ENCODE measurements around the gene ZNF605. TPM values are rescaled to one million over a fixed set of nuclear protein-coding genes. Genes with fewer than 3 reads are reported as not detected.

Gene ZNF605
- total RNA-seq, 1 experiment from 2014 or later = 19.3 TPM

DNA sequence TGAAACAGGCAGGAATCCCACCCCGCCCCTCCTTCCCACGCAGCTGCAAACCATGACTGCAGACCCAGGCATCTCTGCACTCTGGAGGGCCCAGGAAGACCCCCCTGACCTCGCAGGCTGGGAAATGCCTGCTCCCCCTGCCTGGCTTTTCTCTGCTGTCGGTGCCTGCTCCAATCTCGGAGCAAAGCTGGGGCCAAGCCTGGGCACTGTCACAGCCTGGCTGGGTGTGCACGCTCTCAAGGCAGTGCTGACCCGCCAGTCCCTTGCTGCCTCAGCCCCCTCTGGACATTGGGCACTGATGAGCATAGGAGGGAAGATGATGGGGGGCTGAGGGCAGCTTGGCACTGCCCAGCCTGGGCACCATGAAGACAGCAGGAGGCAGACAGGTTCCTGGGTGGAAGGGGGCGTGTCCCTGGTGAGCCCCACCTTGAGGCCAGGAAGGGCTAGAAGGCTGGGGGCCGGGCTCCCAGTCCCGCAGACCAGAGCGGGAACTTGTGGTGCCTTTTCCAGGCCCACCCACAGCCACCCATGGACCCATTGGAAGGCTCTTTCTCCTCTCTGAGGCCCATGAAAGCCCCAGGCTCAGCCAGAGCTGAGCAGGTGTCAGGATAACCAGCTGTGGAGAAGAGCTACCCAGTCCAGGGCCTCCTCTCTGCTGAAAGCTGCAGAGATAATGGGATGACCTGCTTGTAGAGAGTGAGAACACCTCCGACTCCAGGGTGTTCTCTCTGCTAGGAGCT is 10.7 kb upstream of the ZNF605 start:
- Mint-ChIP-seq H3K4me3 (no peak overlapping the region), H3K36me3 (ENCODE audit: insufficient read depth in 1 of 3, low read depth in 3 of 3) (peaks cover 15 to 22% (median 21%) of the 10 kb centered on the region in 3 experiments), H3K9me3 (peaks cover 75 to 76% of the 10 kb centered on the region in 2 experiments), H3K4me1 (no peaks in the 10 kb centered on the region), H3K27ac (no peak overlapping the region), H3K27me3 (ENCODE audit: low read depth) (no peaks in the 10 kb centered on the region)
- Histone ChIP-seq H3K23ac (ENCODE audit: insufficient read length, low read depth, low read length) (no peak overlapping the region), H3K9ac (ENCODE audit: extremely low read depth, insufficient read length, low read length) (no peak overlapping the region), H2BK12ac (ENCODE audit: insufficient read length, low read depth, low read length) (no peak overlapping the region), H4K20me1 (ENCODE audit: control insufficient read depth, insufficient read depth, insufficient read length) (no peaks in the 10 kb centered on the region), H4K8ac (replicated peaks; ENCODE audit: insufficient read length, low read depth, low read length) (no peak overlapping the region), H2AFZ (ENCODE audit: low read length) (no peak overlapping the region), H3K4ac (ENCODE audit: low read depth, low read length) (no peak overlapping the region), H3K4me2 (ENCODE audit: insufficient read depth, insufficient read length, low read length) (no peak overlapping the region), H3K23me2 (ENCODE audit: insufficient read length, low read depth, low read length, poor library complexity, severe bottlenecking) (no peaks in the 10 kb centered on the region), H3K56ac (ENCODE audit: insufficient read length, low read depth, low read length) (no peak overlapping the region), H3K79me2 (ENCODE audit: insufficient read depth, low read length) (no peaks in the 10 kb centered on the region), H2BK15ac (ENCODE audit: low read depth, low read length) (no peak overlapping the region), H4K5ac (ENCODE audit: insufficient read length, low read depth, low read length) (no peak overlapping the region), H2BK5ac (ENCODE audit: insufficient read length, low read length) (no peak overlapping the region), H2BK120ac (ENCODE audit: low read depth, low read length, poor library complexity, severe bottlenecking) (no peak overlapping the region), H2AK5ac (ENCODE audit: insufficient read length, low read length) (no peak overlapping the region), H3K9me3 (ENCODE audit: control insufficient read depth, low read depth, low read length) (peaks cover 45% of the 10 kb centered on the region), H3T11ph (ENCODE audit: low read length) (no peak overlapping the region), H3K27ac (ENCODE audit: insufficient read length, low read depth, low read length) (no peak overlapping the region), H2BK20ac (ENCODE audit: low read depth, low read length, poor library complexity, severe bottlenecking) (no peak overlapping the region), H3K79me1 (ENCODE audit: insufficient read depth, low read depth, low read length, poor library complexity, severe bottlenecking) (no peaks in the 10 kb centered on the region), H3K14ac (ENCODE audit: insufficient read depth, low read length) (no peak overlapping the region), H3K4me1 (ENCODE audit: insufficient read depth, low read length) (no peaks in the 10 kb centered on the region), H4K91ac (ENCODE audit: insufficient read length, low read depth, low read length) (no peak overlapping the region), H3K18ac (ENCODE audit: insufficient read length, low read depth, low read length) (no peak overlapping the region), H3K27me3 (ENCODE audit: insufficient read depth, low read length) (no peaks in the 10 kb centered on the region)
- DNase-seq = no peak
- TF ChIP-seq, protein P1, sequence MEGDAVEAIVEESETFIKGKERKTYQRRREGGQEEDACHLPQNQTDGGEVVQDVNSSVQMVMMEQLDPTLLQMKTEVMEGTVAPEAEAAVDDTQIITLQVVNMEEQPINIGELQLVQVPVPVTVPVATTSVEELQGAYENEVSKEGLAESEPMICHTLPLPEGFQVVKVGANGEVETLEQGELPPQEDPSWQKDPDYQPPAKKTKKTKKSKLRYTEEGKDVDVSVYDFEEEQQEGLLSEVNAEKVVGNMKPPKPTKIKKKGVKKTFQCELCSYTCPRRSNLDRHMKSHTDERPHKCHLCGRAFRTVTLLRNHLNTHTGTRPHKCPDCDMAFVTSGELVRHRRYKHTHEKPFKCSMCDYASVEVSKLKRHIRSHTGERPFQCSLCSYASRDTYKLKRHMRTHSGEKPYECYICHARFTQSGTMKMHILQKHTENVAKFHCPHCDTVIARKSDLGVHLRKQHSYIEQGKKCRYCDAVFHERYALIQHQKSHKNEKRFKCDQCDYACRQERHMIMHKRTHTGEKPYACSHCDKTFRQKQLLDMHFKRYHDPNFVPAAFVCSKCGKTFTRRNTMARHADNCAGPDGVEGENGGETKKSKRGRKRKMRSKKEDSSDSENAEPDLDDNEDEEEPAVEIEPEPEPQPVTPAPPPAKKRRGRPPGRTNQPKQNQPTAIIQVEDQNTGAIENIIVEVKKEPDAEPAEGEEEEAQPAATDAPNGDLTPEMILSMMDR (conservative IDR thresholded peaks at IDR 0.05) = no peak
- WGBS (ENCODE audit: extremely low coverage, insufficient read length, low lambda C conversion rate) = no CpG with 5 or more reads among the region's 12 CpGs
